BJ (cell line): Measurements from ENCODE around the gene DENND1C. TPM values are rescaled to one million over a fixed set of nuclear protein-coding genes. Genes with fewer than 3 reads are reported as not detected.
"Not testable (repeated sequence)": the region's sequence is repeated elsewhere in the genome, so short reads cannot be mapped to it uniquely, and the experiment has no call there.

ENCODE experiments used
- CTCF ChIA-PET: fragments of 350-600 bp; formaldehyde crosslinking; extraction: SDS; loops from one replicate; lab custom pipeline; 2021; ENCODE audit warnings: antibody characterized with exemption, inconsistent platforms; lab: Yijun Ruan, JAX
- POLR2A ChIA-PET: fragments of 300-600 bp; sonication (Branson Sonifier 250); formaldehyde crosslinking; extraction: SDS; loops from one replicate; lab custom pipeline; 2021; ENCODE audit warnings: antibody characterized with exemption; lab: Charles Lee
- DNase-seq: peaks from one replicate; pipeline ENCODE4 v3.0.0-alpha.2; 2011; ENCODE audit warnings: low read depth
- H3K27me3 ChIP-seq: 2 replicates; pipeline ENCODE4 v1.6.0; 2011; ENCODE audit warnings: low read length; ENCODE audit not compliant: control insufficient read depth, insufficient read depth
- H3K36me3 ChIP-seq: 2 replicates; pipeline ENCODE4 v1.5.1; 2011; ENCODE audit warnings: low read length; ENCODE audit not compliant: control insufficient read depth, insufficient read depth
- H3K4me3 ChIP-seq: 2 replicates; pipeline ENCODE4 v1.5.1; 2011; ENCODE audit warnings: low read depth, mild to moderate bottlenecking, control low read depth, low read length
- polyA plus RNA-seq: library from polyadenylated mRNA; depleted of rRNA; stranded (reverse); fragments of >200 nt; gene quantifications from 2 replicates; pipeline ENCODE4 v1.2.3, GENCODE V29; 2011
- TF ChIP-seq, protein P1 (sequence below): IDR thresholded peaks from 2 replicates; pipeline ENCODE4 v1.5.1; 2011; ENCODE audit warnings: low read depth, mild to moderate bottlenecking, control low read depth, inconsistent platforms, low read length, moderate library complexity; ENCODE audit not compliant: insufficient read depth

DENND1C gene
- polyA plus RNA-seq, 1 experiment, result 0.07 TPM

DNA sequence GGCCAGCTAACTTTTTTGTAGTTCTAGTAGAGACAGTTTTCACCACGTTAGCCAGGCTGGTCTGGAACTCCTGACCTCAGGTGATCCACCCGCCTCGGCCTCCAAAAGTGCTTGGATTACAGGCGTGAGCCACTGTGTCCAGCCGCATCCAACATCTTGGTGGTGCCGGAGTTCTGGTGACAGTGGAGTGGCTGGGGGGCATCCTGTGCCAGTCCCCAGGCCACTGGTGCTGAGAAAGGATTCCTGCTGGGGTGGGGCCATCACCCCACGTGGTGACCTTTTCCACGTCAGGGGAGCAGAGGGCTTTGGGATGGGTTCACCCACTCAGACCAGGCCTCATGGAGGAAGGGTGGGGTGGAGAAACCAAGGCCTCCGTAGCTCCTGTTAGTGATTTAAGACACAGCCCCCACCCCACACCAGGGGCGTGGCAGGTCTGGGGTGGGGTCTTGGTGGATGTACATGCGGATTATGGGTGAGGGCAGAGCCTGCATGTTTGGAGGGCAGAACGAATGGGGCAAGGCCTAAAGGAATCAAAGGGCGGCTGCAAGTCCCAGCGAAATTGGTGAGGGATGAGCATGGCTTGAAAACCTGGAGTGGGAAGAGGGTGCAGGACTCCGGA lies 33.4 kb upstream of the DENND1C start:
- DNase-seq, result no peak
- ChIA-PET CTCF (no interaction called here), POLR2A (no interaction called here)
- TF ChIP-seq, protein P1, sequence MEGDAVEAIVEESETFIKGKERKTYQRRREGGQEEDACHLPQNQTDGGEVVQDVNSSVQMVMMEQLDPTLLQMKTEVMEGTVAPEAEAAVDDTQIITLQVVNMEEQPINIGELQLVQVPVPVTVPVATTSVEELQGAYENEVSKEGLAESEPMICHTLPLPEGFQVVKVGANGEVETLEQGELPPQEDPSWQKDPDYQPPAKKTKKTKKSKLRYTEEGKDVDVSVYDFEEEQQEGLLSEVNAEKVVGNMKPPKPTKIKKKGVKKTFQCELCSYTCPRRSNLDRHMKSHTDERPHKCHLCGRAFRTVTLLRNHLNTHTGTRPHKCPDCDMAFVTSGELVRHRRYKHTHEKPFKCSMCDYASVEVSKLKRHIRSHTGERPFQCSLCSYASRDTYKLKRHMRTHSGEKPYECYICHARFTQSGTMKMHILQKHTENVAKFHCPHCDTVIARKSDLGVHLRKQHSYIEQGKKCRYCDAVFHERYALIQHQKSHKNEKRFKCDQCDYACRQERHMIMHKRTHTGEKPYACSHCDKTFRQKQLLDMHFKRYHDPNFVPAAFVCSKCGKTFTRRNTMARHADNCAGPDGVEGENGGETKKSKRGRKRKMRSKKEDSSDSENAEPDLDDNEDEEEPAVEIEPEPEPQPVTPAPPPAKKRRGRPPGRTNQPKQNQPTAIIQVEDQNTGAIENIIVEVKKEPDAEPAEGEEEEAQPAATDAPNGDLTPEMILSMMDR, result no peak
- Histone ChIP-seq H3K4me3 (no peak overlapping the region), H3K36me3 (no peaks in the 10 kb centered on the region), H3K27me3 (no peaks in the 10 kb centered on the region)

DNA sequence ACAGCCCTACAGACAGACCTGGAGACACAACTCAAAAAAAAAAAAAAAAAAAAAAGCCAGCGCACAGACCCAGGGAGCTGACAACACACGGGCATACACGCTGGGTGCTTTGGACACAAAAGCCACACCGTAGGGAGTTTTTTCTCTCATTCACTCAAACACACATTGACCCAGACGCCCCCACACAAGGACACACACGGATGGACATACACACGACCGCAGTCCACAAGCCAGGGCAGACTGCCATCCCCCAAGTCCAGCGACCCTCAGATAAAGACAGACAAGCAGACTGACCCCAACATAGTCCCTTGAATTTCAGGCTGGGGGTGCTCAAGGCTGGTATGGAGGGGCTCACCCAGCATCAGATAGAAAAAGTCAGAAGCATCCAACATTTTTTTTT lies 32.5 kb upstream of the DENND1C start:
- CTCF ChIA-PET, result no interaction called here

DNA sequence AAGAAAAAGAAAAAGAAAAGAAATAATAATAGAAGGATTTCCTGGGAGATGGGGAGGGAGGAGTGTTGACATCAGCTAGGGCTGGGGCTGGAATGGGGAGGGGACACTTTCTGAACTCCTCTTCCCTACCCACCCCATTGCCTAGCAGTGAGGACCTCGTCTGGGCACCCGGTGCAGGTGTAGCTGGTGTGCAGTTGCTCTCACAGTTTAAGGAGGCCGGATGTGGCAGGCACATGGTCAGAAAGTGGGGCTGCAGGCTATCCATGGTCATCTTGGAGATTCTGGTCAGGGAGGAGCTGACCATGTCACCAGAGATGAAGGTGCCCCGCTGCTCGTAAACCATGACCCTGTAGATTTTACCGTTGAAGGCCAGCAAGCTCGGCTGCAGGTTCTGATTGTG lies 29.0 kb upstream of the DENND1C start:
- ChIA-PET POLR2A (no interaction called here), CTCF (no interaction called here)
- TF ChIP-seq, protein P1, result no peak
- Histone ChIP-seq H3K36me3 (no peaks in the 10 kb centered on the region), H3K4me3 (no peak overlapping the region), H3K27me3 (no peaks in the 10 kb centered on the region)
- DNase-seq, result no peak

More for the DNA sequence above, 32.5 kb upstream of the DENND1C start:
- POLR2A ChIA-PET, result no interaction called here
- DNase-seq, result no peak
- H3K36me3 ChIP-seq, result no peaks in the 10 kb centered on the region
- TF ChIP-seq, protein P1, result no peak
- H3K27me3 ChIP-seq, result no peaks in the 10 kb centered on the region
- H3K4me3 ChIP-seq, result no peak overlapping the region

DNA sequence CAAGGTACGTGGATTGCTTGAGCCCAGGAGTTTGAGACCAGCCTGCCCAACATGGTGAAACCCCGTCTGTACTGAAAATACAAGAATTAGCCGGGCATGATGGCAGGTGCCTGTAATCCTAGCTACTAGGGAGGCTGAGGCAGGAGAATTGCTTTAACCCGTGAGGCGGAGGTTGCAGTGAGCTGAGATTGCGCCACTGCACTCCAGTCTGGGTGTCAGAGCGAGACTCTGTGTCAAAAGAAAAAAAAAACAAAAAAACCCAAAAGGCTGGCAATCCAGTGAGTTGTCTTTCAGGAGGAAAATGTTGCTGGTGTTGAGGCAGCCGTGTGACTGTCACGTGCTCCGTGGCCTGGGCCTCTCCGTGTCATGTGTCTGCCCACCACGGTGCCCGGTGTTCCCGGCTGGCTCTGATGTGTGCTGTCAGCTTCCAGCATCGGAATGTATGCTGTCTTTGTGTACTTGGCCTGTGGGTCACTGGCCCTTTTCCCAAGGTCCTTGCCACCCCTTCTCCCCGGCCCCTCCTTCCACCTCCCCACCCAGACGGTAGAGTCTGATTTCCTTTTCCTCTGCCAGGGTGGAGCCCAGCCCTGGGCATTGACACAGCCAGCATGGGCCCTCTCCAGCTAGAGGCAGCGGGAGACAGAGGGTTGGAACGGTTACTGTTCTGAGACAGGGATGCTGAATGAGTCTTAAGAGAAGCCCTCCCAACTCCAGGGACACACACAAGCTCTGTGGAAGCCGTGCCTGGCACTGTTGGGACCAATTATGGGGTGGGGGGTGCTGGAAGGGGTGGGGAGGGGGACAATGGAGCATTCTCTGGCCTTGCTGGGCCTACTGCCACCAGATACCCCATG lies 27.8 kb upstream of the DENND1C start:
- no peak for DNase-seq
- POLR2A ChIA-PET, result no interaction called here

DNA sequence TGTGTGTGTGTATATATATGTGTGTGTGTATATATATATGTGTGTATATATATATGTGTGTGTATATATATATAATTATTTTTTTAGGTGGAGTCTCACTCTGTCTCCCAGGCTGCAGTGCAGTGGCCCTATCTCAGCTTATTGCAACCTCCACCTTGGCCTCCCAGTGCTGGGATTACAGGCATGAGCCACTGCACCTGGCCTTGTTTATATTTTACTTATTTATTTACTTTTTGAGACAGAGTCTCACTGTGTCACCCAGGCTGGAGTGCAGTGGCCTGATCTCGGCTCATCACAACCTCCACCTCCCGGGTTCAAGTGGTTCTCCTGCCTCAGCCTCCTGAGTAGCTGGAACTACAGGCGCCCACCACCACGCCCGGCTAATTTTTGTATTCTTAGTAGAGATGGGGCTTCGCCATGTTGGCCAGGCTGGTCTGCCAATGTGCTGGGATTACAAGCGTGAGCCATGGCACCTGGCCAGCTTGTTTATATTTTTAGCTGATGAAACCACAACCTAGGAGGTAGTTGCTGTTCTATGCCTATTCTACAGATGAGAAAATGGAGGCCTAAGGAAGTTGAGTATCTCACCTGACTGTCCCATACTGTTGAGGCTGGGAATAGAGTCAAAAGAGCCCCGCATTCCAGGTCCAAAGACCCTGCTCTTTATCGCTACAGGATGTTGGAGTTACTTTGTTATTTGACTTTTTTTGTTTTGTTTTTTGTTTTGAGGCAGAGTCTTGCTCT lies 26.6 kb upstream of the DENND1C start:
- H3K36me3 ChIP-seq, DNase-seq, H3K27me3 ChIP-seq, H3K4me3 ChIP-seq, POLR2A ChIA-PET: not testable (repeated sequence)
- CTCF ChIA-PET, result interaction anchor here (1.9 kb wide), 1 partner anchor 9 kb away, joined by 7 read pairs; no protein-coding TSS in a partner anchor

More for the DNA sequence above, 27.8 kb upstream of the DENND1C start:
- Histone ChIP-seq H3K36me3 (no peaks in the 10 kb centered on the region), H3K4me3 (no peak overlapping the region), H3K27me3 (no peaks in the 10 kb centered on the region)
- TF ChIP-seq, protein P1, result no peak
- CTCF ChIA-PET, result no interaction called here
